Endothelial cell (in vitro differentiated cells): Measurements from ENCODE around the gene MRC1. TPM values are rescaled to one million over a fixed set of nuclear protein-coding genes. Genes with fewer than 3 reads are reported as not detected.

Source experiments
- DNase-seq: peaks from one replicate; pipeline ENCODE4 v3.0.0; 2021; ENCODE audit warnings: low spot score
- H3K27ac Mint-ChIP-seq: one replicate; pipeline ENCODE4 v1.8.0; 2021; ENCODE audit warnings: mixed read lengths, inconsistent platforms; ENCODE audit not compliant: unreplicated experiment
- H3K27me3 Mint-ChIP-seq: one replicate; pipeline ENCODE4 v1.8.0; 2021; ENCODE audit warnings: mild to moderate bottlenecking, moderate library complexity, mixed read lengths, inconsistent platforms; ENCODE audit not compliant: unreplicated experiment
- H3K36me3 Mint-ChIP-seq: one replicate; pipeline ENCODE4 v1.8.0; 2021; ENCODE audit warnings: mild to moderate bottlenecking, low read depth, mixed read lengths, inconsistent platforms; ENCODE audit not compliant: unreplicated experiment
- H3K4me1 Mint-ChIP-seq: one replicate; pipeline ENCODE4 v1.8.0; 2021; ENCODE audit warnings: mild to moderate bottlenecking, mixed read lengths, inconsistent platforms; ENCODE audit not compliant: unreplicated experiment
- H3K4me3 Mint-ChIP-seq: one replicate; pipeline ENCODE4 v1.8.0; 2021; ENCODE audit warnings: mild to moderate bottlenecking, mixed read lengths, inconsistent platforms; ENCODE audit not compliant: unreplicated experiment
- H3K9me3 Mint-ChIP-seq: one replicate; pipeline ENCODE4 v1.8.0; 2021; ENCODE audit warnings: mixed read lengths, inconsistent platforms; ENCODE audit not compliant: unreplicated experiment
- CTCF ChIP-seq: fragments of 200-600 bp; sonication (generic); IDR thresholded peaks from one replicate; pipeline ENCODE4 v1.5.0; 2021; ENCODE audit warnings: antibody characterized with exemption; ENCODE audit not compliant: unreplicated experiment
- total RNA-seq: library from RNA; stranded (reverse); fragmentation: NEBNext Ultra II Directional; extraction: Animal tissue kit (Norgen Biotek cat#: 25700); gene quantifications from one replicate; pipeline ENCODE4 v1.2.1, GENCODE V29; 2021; ENCODE audit not compliant: unreplicated experiment

Gene MRC1
- total RNA-seq, 1 donor from 2014 or later, result 35.7 TPM

- H3K27me3 Mint-ChIP-seq, result peaks cover 2% of the 10 kb centered on the region
- no peak for DNase-seq
- H3K4me3 Mint-ChIP-seq, result no peak overlapping the region
- H3K27ac Mint-ChIP-seq, result no peak overlapping the region
- no peaks in the 10 kb centered on the region for H3K9me3 Mint-ChIP-seq
- no peak for TF ChIP-seq CTCF
- H3K36me3 Mint-ChIP-seq, result no peaks in the 10 kb centered on the region
- H3K4me1 Mint-ChIP-seq, result peaks cover 7% of the 10 kb centered on the region
These were observed 15.1 kb upstream of the MRC1 start for GRCh38 chr10:17793823-17794644.

- Mint-ChIP-seq H3K27me3 (peaks cover 2% of the 10 kb centered on the region), H3K36me3 (no peaks in the 10 kb centered on the region), H3K27ac (no peak overlapping the region), H3K4me3 (no peak overlapping the region), H3K9me3 (no peaks in the 10 kb centered on the region), H3K4me1 (peaks cover 7% of the 10 kb centered on the region)
- DNase-seq, result no peak
- no peak for TF ChIP-seq CTCF
These were observed 14.1 kb upstream of the MRC1 start for GRCh38 chr10:17795083-17795482.

- no peaks in the 10 kb centered on the region for H3K36me3 Mint-ChIP-seq
- H3K27me3 Mint-ChIP-seq, result no peaks in the 10 kb centered on the region
- no peak for TF ChIP-seq CTCF
- no peak overlapping the region for H3K27ac Mint-ChIP-seq
- H3K4me1 Mint-ChIP-seq, result peaks cover 7% of the 10 kb centered on the region
- DNase-seq, result no peak
- H3K9me3 Mint-ChIP-seq, result no peaks in the 10 kb centered on the region
- H3K4me3 Mint-ChIP-seq, result no peak overlapping the region
These were observed 13.1 kb upstream of the MRC1 start for GRCh38 chr10:17795813-17796594.

GRCh38 chr10:17801507-17801906, 7.6 kb upstream of the MRC1 start:
- no peak overlapping the region for H3K4me3 Mint-ChIP-seq
- no peak overlapping the region for H3K27ac Mint-ChIP-seq
- H3K27me3 Mint-ChIP-seq, result peaks cover 3% of the 10 kb centered on the region
- peak; percentile 55 for TF ChIP-seq CTCF
- H3K9me3 Mint-ChIP-seq, result no peaks in the 10 kb centered on the region
- H3K4me1 Mint-ChIP-seq, result no peaks in the 10 kb centered on the region
- no peaks in the 10 kb centered on the region for H3K36me3 Mint-ChIP-seq
- DNase-seq, result no peak

GRCh38 chr10:17802350-17802749, 6.8 kb upstream of the MRC1 start:
- Mint-ChIP-seq H3K27ac (no peak overlapping the region), H3K4me3 (no peak overlapping the region), H3K36me3 (no peaks in the 10 kb centered on the region), H3K4me1 (no peaks in the 10 kb centered on the region), H3K27me3 (peaks cover 3% of the 10 kb centered on the region), H3K9me3 (no peaks in the 10 kb centered on the region)
- no peak for TF ChIP-seq CTCF
- DNase-seq, result no peak
